ENCODE results near the gene TRIM29.

Gene TRIM29

DNA sequence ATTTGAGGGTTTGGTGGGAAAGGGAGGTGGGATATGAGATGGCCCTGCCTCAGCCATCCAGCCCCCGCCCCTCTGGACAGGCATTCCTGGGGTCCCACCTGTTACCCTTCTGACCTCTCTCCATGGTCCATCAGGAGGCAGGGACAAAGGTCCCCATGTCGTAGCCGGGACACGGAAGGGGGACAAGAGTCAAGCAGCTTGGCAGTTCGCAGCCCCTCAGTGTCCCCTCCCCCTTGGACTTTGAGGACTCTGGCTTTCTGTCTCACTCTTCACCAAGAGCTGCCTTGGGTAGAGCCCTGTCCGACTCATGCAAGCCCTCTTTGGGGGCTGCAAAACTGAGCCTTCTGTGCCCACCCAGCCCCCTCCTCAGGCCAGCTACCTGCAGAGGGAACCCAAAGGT is 30.2 kb downstream of the TRIM29 start:
- H3K9me3 ChIP-seq, result no peaks in the 10 kb centered on the region
- H3K36me3 ChIP-seq, result no peaks in the 10 kb centered on the region
- H3K27me3 ChIP-seq, result no peaks in the 10 kb centered on the region

DNA sequence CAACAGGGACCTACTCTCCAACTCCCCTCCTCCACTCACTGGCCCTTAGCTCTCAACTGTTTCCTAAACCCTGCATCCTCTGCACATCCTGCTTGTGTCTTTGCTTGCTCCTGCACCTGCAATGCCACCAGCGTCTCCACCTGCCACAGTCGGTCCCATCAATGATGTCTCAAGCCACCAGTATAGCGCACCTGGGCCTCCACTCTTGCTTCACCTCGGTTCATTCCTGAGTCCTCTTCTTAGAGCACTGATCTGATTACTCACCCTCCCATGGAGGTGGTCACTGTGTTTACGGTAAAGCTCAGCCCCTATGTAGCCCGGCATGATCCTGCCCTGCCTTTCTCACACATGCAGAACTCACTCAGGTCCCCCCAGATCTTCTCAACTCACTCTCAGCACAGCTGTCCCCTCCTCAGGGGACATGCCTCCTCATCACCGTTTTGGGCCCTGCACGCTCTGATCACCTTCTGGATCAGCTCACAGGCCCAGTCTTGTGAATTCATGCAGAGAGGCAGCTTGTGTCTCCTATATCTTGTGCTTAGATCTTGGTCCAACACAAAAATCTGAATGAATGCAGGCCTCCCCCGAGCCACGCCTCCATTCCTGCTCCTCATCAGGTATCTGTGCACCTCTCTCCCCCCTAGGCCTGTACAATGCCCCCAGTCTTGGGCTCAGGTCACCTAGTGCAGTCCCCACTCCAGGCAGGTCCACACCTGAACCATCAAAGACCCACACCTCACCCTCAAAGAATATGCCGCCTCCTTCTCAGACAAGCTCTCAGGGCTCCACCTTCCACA is 31.4 kb downstream of the TRIM29 start:
- no peak for DNase-seq
- H3K36me3 ChIP-seq, result no peaks in the 10 kb centered on the region
- H3K4me3 ChIP-seq (ENCODE audit: low read depth, low read length), result no peak overlapping the region
- TF ChIP-seq, protein P1, sequence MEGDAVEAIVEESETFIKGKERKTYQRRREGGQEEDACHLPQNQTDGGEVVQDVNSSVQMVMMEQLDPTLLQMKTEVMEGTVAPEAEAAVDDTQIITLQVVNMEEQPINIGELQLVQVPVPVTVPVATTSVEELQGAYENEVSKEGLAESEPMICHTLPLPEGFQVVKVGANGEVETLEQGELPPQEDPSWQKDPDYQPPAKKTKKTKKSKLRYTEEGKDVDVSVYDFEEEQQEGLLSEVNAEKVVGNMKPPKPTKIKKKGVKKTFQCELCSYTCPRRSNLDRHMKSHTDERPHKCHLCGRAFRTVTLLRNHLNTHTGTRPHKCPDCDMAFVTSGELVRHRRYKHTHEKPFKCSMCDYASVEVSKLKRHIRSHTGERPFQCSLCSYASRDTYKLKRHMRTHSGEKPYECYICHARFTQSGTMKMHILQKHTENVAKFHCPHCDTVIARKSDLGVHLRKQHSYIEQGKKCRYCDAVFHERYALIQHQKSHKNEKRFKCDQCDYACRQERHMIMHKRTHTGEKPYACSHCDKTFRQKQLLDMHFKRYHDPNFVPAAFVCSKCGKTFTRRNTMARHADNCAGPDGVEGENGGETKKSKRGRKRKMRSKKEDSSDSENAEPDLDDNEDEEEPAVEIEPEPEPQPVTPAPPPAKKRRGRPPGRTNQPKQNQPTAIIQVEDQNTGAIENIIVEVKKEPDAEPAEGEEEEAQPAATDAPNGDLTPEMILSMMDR (IDR thresholded peaks at IDR 0.05; ENCODE audit: low read depth, low read length), result no peak
- H3K9me3 ChIP-seq, result no peaks in the 10 kb centered on the region
- H3K4me1 ChIP-seq, result peaks cover 23% of the 10 kb centered on the region
- H3K27me3 ChIP-seq, result no peaks in the 10 kb centered on the region

More for the DNA sequence above, 30.2 kb downstream of the TRIM29 start:
- TF ChIP-seq, protein P1 (IDR thresholded peaks at IDR 0.05; ENCODE audit: low read depth, low read length), result no peak
- no peak overlapping the region for H3K4me3 ChIP-seq (ENCODE audit: low read depth, low read length)
- DNase-seq, result no peak
- H3K4me1 ChIP-seq, result peaks cover 23% of the 10 kb centered on the region

DNA sequence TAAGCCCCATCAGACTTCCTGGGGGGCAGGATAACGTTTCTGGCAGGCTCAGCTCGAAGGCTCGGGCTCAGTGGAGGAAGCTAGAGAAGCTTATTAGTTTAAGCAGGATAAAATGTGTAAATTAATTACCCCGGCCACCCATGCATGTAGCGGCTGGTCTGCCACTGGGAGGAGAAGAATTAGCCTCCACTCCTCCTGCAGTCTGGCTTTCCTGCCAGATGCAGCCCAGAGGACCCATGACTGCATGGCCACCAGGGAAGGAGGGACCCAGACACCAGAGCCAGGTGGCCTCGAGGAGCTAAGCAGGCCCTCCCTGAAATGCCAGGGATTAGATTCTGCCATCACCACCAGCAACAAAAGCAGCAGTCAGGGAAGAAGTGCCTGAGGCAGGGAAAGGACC is 32.3 kb downstream of the TRIM29 start:
- Histone ChIP-seq H3K4me1 (peaks cover 23% of the 10 kb centered on the region), H3K9me3 (no peaks in the 10 kb centered on the region), H3K4me3 (ENCODE audit: low read depth, low read length) (no peak overlapping the region), H3K27me3 (no peaks in the 10 kb centered on the region), H3K36me3 (no peaks in the 10 kb centered on the region)
- DNase-seq, result peak; percentile 85
- TF ChIP-seq, protein P1 (IDR thresholded peaks at IDR 0.05; ENCODE audit: low read depth, low read length), result 0 out of 2 replicates have a peak, but pooled peaks have one; percentile 20

DNA sequence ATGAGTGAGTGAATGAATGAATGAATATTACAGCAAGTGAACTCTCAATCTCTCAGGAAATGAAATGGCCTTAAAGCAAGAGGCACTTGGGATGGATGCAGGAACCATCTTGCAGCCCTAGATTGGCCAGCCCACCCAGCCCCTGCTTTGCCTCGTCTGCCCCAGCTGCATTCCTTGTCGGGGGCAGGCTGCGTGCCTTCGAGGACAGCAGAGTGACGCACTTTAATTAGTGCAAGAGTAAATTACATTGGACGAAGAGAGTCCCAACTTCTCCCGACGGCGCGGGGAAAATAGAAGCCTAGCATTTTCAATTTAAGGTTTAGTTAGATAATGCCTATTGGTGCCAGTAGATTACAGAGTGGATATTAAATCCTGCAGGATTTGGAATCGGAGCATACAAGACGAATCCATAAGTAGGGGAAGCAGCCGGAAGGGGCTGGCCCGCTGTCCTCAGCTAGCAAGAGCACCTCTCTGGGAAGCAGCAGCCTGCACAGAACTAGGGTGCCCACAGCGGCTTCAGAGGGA is 33.8 kb downstream of the TRIM29 start:
- Histone ChIP-seq H3K4me3 (ENCODE audit: low read depth, low read length) (no peak overlapping the region), H3K9me3 (no peaks in the 10 kb centered on the region), H3K27me3 (no peaks in the 10 kb centered on the region), H3K4me1 (peaks cover 23% of the 10 kb centered on the region), H3K36me3 (no peaks in the 10 kb centered on the region)
- TF ChIP-seq, protein P1 (IDR thresholded peaks at IDR 0.05; ENCODE audit: low read depth, low read length), result no peak
- DNase-seq, result no peak

DNA sequence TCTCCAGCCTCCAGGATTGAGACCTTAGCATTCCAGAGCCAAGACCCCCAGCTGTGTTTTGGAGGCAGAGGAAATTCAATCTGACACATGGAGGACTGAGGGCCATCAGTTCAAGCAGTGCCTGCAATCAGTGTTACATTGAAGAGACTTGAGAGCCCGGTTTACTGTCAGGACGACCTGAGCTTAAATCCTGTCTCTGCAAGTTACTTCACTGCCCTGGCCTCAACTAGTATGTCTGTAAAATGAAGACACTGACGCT is 35.1 kb downstream of the TRIM29 start:
- Histone ChIP-seq H3K4me3 (ENCODE audit: low read depth, low read length) (no peak overlapping the region), H3K36me3 (no peaks in the 10 kb centered on the region), H3K27me3 (no peaks in the 10 kb centered on the region), H3K9me3 (no peaks in the 10 kb centered on the region), H3K4me1 (peaks cover 13% of the 10 kb centered on the region)
- DNase-seq, result no peak
- TF ChIP-seq, protein P1 (IDR thresholded peaks at IDR 0.05; ENCODE audit: low read depth, low read length), result no peak

All from BE2C (cell line).